Stimulated activated CD4-positive, alpha-beta T cell treated with anti-CD3 and anti-CD28 coated beads, Interleukin-15, amount 100 ng/mL, for 1 hour (primary cell): Measurements from ENCODE around the gene LAMC3.

Experiments used
- DNase-seq, 2 donors: peaks; one replicate each; pipeline ENCODE4 v3.0.0-alpha.2; 2020; ENCODE audit warnings: low read depth in 1 of 2, low spot score in 1 of 2

LAMC3 gene

GRCh38 chr9:131043087-131043486 lies 34.1 kb downstream of the LAMC3 start:
- no peak for DNase-seq

DNA sequence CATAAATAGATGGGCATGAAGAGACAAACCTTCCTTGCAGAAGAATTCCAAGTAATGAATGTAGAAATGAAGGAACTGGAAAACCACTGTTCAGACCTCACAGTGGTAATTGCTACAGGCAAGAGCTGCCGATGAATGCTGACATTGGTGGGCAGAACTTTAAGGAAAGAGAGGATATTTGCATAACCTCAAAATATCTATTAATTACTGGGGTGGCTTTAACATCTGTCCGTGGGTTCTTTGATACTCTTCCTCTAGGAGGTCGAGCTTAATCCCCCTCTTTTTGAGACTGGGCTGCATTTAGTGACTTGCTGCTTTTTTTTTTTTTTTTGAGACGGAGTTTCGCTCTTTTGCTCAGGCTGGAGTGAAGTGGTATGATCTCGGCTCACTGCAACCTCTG lies 34.7 kb downstream of the LAMC3 start:
- DNase-seq: no peak

DNA sequence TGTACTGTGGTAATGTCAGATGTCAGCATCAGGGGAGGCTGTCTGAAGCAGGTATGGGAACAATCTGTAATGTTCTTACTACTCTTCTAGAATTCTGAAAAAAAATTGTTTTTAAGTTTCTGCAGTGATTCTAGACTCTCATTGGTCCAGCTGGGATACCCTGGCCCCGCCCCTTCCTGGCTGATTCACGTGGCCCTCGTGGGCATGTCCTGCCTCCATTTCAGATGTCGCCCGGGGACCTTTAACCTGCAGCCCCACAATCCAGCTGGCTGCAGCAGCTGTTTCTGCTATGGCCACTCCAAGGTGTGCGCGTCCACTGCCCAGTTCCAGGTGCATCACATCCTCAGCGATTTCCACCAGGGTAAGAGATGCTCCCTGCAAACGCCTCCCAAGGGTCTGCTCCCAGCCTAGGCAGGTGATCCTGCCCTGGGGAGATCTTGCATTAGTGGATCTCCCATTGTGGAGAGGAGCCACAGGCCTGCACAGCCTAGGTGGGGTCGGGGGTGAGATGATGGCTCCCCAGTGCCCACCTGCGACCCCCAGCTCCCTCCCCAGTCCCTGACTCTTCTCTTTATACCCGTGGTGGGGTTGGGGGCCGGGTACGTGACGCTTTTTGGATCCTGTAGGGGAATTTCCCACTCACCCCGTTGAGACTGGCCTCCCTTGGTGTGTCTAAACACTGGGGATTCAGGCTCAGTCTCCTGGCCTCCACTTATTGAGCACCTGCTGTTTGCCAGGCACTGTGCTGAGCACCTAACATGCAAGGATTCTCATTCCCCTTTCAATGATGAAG lies 36.5 kb downstream of the LAMC3 start:
- peak in 1 of 2 donors; percentile 15 for DNase-seq

- DNase-seq: no peak
Observed at GRCh38 chr9:131046093-131046380, 37.1 kb downstream of the LAMC3 start.

DNA sequence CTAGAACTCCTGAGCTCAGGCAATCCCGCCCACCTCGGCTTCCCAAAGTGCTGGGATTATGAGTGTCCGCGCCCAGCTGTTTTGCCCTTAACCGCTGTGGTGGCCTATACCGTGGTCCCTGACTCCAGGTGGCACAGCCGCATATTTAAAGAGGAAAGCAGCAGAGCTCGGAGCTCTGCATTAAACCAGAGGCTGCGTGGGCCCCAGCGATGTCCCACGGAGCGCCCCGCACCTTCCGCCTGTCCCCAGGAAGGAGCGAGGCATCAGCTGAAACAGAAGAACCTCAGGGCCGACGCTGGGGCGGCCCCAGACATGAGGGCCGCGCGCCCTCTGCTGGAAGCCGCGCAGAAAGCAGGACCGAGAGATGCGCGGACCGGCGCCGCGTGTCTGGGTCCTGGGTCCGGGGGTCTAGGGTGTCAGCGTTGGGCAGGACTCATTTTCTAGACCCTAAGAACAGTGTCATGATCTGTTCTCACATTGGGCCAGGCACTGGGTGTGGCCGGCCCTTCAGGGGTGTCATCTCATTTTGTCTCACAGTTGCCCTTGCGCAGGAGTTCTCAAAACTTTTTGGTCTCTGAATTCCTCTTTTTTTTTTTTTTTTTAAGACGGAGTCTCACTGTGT lies 37.7 kb downstream of the LAMC3 start:
- DNase-seq: peak; percentile 38 to 65

GRCh38 chr9:131048332-131048731 lies 39.4 kb downstream of the LAMC3 start:
- no peak for DNase-seq

- DNase-seq: no peak
Observed at GRCh38 chr9:131048820-131049219, 39.8 kb downstream of the LAMC3 start.

GRCh38 chr9:131049829-131050715 lies 41.1 kb downstream of the LAMC3 start:
- DNase-seq: no peak

DNA sequence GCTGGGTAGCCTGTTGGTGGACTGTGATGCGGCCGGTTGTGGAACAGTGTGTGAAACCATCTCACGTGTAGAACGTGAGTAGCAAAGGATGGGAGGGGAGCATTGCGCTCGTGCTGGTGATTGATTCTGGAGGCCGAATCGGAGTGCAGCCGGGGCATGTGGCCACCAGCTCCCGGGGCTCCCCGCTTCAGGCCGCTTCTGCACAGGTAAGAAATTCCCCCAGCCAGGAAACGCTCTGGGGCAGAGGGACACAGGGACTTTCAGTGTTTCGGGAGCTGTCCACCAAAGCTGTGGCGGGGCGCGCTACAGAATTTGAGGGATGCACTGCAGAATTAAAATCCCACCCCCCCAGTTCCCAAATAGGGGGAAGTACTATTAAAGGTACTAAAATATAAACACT lies 41.9 kb downstream of the LAMC3 start:
- DNase-seq: no peak

DNA sequence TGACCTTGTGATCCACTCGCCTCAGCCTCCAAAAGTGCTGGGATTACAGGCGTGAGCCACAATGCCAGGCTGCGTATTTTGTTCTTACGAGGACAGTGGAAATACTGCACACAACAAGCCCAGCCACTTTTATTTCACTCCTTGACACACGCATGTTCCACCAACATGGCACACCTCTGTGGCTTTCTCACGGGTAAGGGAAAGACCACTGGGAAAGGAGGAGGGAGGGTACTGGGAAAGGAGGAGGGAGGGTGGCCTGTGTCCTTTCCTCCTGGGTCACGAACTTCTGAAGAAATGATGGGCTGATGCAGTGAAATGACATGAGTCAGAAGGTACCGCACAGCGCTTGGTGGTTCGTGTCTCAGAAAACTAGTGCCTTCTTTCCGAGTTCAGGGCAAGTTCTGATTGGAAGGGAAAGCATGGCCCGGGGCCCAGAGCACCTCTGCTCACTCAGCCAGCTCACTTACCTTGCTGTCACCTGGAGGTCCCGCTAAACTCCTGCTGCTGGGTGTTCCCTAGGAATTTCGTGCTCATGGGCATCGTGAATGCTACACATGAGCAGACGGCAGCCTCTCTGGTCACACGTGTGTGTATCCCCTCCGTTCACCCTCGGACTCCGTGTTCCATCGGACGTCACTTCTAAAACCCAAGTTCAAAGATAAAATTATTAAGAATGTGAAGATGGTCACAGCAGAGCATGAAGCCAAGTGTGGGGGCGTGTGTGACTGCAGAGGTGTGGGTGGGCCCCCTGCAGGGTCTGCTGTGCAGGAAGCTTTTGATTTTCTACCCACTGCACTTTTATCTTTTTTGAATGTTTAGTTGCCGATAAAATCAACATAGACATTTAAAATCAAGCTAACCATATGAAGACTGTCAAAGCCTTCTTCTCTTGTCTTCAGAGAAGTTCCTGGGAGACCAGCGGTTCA lies 42.9 kb downstream of the LAMC3 start:
- no peak for DNase-seq

DNA sequence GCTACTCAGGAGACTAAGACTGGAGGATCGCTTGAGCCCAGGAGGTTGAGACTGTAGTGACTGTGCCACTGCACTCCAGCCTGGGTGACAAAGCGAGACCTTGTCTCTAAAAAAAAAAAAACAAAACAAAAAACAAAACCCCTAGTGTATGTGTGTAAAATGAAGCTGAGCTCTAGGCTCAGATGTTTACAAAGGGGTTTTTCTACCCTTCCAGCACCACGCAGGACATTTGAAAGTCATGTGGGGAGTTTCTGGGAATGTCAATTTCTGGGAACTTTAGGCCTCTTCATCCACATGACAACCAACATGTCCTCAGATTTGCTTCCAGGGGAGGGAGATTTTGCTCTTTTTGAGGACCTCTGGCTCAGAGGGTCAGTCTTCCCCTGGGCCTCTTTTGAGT lies 44.9 kb downstream of the LAMC3 start:
- no peak for DNase-seq

- no peak for DNase-seq
Observed at GRCh38 chr9:131056781-131057506, 48.0 kb downstream of the LAMC3 start.

DNA sequence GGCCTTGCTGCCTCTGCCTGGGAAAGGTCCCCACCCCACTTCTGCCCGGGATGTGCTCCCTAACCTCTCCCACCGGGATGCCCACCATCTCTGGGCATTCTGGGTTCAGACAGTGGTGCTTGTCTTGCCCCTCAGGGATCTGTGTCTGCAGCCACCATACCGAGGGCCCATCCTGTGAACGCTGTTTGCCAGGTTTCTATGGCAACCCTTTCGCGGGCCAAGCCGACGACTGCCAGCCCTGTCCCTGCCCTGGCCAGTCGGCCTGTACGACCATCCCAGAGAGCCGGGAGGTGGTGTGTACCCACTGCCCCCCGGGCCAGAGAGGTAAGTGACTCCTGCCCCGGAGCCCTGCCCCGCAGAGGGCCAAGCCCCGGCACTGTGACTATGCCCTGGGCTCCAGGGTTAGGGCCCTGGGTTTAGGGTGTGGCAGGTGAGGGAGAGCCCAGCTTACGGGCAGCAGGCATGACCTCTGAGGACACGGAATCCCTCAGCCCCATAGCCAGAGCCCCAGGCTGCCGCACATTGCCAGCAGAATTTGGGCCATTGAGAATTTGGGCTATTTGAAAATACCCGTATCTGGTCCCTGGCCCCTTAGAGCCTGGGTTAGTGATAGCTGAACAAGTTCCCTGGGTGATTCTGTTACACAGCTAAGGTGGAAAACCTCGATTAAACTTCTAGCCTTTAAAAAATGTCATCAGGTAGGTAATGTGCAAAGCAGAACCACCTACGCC lies 52.1 kb downstream of the LAMC3 start:
- no peak for DNase-seq

DNA sequence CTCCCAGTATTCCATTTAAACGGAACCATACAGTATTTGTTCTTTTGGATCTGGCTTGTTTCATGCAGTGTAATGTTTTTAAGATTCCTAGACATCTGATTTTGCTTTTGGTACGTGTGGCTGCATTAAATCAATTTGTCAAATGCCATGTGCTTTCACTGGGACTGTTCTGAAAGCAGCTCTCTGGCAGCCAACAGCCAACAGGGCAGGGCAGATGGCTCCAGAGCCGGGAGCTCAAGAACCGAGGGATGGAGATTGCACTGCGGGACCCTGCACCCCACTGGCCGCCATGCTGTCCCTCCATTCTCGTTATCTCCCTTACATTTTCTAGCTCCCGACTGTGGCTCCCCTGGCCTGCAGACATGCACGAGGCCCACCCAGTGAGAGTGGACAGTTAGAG lies 54.0 kb downstream of the LAMC3 start:
- no peak for DNase-seq

GRCh38 chr9:131065599-131065998 lies 56.6 kb downstream of the LAMC3 start:
- DNase-seq: no peak

DNA sequence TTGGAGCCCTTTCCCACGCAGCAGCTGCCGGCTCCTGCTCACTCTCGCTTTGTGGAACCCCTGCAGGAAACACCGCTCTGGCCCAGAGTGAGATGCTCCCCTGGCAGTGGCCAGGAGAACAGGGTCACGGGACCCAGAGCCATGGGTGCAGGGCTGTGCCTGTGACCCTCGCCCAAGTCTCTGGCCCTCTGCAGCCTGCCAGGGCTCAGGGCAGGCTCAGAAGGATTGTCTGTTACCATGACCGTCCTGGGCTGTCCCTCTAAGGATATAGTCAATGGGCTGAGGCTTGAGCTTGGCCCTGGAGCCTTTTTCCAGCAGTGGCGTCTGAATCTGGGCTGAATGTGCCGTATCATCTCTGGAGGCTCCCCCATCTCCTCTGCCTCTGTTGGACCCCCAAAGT lies 58.7 kb downstream of the LAMC3 start:
- no peak for DNase-seq

- no peak for DNase-seq
Observed at GRCh38 chr9:131068076-131068816, 59.3 kb downstream of the LAMC3 start.

GRCh38 chr9:131069699-131070098 lies 60.7 kb downstream of the LAMC3 start:
- DNase-seq: no peak
